ENCODE results near the gene GNPDA2. TPM values are rescaled to one million over a fixed set of nuclear protein-coding genes. Genes with fewer than 3 reads are reported as not detected.

Gene GNPDA2
- polyA plus RNA-seq, 3 donors: 2.4 to 5.7 (median 3.6) TPM

GRCh38 chr4:44765116-44765515 lies 38.8 kb upstream of the GNPDA2 start:
- Histone ChIP-seq H2AFZ (ENCODE audit: insufficient read depth, low read depth, low read length, poor library complexity, severe bottlenecking) (no peak overlapping the region), H3K9me3 (replicated peaks in 1 of 2; ENCODE audit: control insufficient read depth in 1 of 2, insufficient read depth in 1 of 2, low read length in 2 of 2) (no peaks in the 10 kb centered on the region), H4K20me1 (ENCODE audit: insufficient read depth, low read length) (no peaks in the 10 kb centered on the region), H3K9ac (ENCODE audit: insufficient read depth, low read length, poor library complexity, severe bottlenecking) (no peak overlapping the region), H3K36me3 (replicated peaks in 1 of 2; ENCODE audit: control insufficient read depth in 1 of 2, insufficient read depth in 2 of 2, low read length in 2 of 2) (no peaks in the 10 kb centered on the region), H3K27me3 (ENCODE audit: control insufficient read depth in 2 of 2, insufficient read depth in 2 of 2, low read length in 2 of 2) (peaks cover 0 to 2% of the 10 kb centered on the region in 2 donors), H3K4me2 (replicated peaks; ENCODE audit: extremely low read depth, low read length, poor library complexity, severe bottlenecking) (no peak overlapping the region), H3K27ac (ENCODE audit: low read depth in 1 of 2, low read length in 2 of 2) (no peak overlapping the region), H3K4me3 (replicated peaks in 1 of 3; ENCODE audit: low read depth in 2 of 3, low read length in 3 of 3) (no peak overlapping the region), H3K4me1 (ENCODE audit: control insufficient read depth in 1 of 2, insufficient read depth in 2 of 2, low read length in 2 of 2) (no peaks in the 10 kb centered on the region), H3K79me2 (ENCODE audit: insufficient read depth, low read length) (no peaks in the 10 kb centered on the region)
- Mint-ChIP-seq H3K4me1 (no peaks in the 10 kb centered on the region), H3K9me3 (peaks cover 0 to 2% (median 0%) of the 10 kb centered on the region in 7 donors), H3K27ac (no peak overlapping the region), H3K4me3 (no peak overlapping the region), H3K27me3 (ENCODE audit: low read depth in 3 of 3) (peaks cover 1 to 5% (median 4%) of the 10 kb centered on the region in 3 donors), H3K36me3 (no peaks in the 10 kb centered on the region)
- 90% methylated on average over 3 of the region's 4 CpGs for WGBS (ENCODE audit: insufficient coverage)
- TF ChIP-seq, protein P1, sequence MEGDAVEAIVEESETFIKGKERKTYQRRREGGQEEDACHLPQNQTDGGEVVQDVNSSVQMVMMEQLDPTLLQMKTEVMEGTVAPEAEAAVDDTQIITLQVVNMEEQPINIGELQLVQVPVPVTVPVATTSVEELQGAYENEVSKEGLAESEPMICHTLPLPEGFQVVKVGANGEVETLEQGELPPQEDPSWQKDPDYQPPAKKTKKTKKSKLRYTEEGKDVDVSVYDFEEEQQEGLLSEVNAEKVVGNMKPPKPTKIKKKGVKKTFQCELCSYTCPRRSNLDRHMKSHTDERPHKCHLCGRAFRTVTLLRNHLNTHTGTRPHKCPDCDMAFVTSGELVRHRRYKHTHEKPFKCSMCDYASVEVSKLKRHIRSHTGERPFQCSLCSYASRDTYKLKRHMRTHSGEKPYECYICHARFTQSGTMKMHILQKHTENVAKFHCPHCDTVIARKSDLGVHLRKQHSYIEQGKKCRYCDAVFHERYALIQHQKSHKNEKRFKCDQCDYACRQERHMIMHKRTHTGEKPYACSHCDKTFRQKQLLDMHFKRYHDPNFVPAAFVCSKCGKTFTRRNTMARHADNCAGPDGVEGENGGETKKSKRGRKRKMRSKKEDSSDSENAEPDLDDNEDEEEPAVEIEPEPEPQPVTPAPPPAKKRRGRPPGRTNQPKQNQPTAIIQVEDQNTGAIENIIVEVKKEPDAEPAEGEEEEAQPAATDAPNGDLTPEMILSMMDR (IDR thresholded peaks at IDR 0.05): no peak
- DNase-seq: no peak
- intact Hi-C loops (cut with micrococcal nuclease): no loop called here

GRCh38 chr4:44761306-44761705 lies 35.0 kb upstream of the GNPDA2 start:
- H3K79me2 ChIP-seq (ENCODE audit: insufficient read depth, low read length): no peaks in the 10 kb centered on the region
- no CpG with 5 or more reads among the region's 2 CpGs for WGBS (ENCODE audit: insufficient coverage)
- Mint-ChIP-seq H3K9me3 (no peaks in the 10 kb centered on the region), H3K27ac (no peak overlapping the region), H3K4me3 (no peak overlapping the region), H3K4me1 (no peaks in the 10 kb centered on the region), H3K27me3 (ENCODE audit: low read depth in 3 of 3) (peaks cover 0 to 5% (median 4%) of the 10 kb centered on the region in 3 donors), H3K36me3 (no peaks in the 10 kb centered on the region)
- no peak overlapping the region for H2AFZ ChIP-seq (ENCODE audit: insufficient read depth, low read depth, low read length, poor library complexity, severe bottlenecking)
- H4K20me1 ChIP-seq (ENCODE audit: insufficient read depth, low read length): no peaks in the 10 kb centered on the region
- intact Hi-C loops (cut with micrococcal nuclease): no loop called here
- no peak overlapping the region for H3K4me2 ChIP-seq (replicated peaks; ENCODE audit: extremely low read depth, low read length, poor library complexity, severe bottlenecking)
- H3K4me1 ChIP-seq (ENCODE audit: control insufficient read depth in 1 of 2, insufficient read depth in 2 of 2, low read length in 2 of 2): no peaks in the 10 kb centered on the region
- H3K27me3 ChIP-seq (ENCODE audit: control insufficient read depth in 2 of 2, insufficient read depth in 2 of 2, low read length in 2 of 2): peaks cover 0 to 2% of the 10 kb centered on the region in 2 donors
- H3K4me3 ChIP-seq (replicated peaks in 1 of 3; ENCODE audit: low read depth in 2 of 3, low read length in 3 of 3): no peak overlapping the region
- H3K9ac ChIP-seq (ENCODE audit: insufficient read depth, low read length, poor library complexity, severe bottlenecking): no peak overlapping the region
- no peaks in the 10 kb centered on the region for H3K36me3 ChIP-seq (replicated peaks in 1 of 2; ENCODE audit: control insufficient read depth in 1 of 2, insufficient read depth in 2 of 2, low read length in 2 of 2)
- DNase-seq: no peak
- TF ChIP-seq, protein P1 (IDR thresholded peaks at IDR 0.05): no peak
- no peak overlapping the region for H3K27ac ChIP-seq (ENCODE audit: low read depth in 1 of 2, low read length in 2 of 2)
- no peaks in the 10 kb centered on the region for H3K9me3 ChIP-seq (replicated peaks in 1 of 2; ENCODE audit: control insufficient read depth in 1 of 2, insufficient read depth in 1 of 2, low read length in 2 of 2)
